A549 (cell line): ENCODE results near the gene CUX1.

Source experiments
- BHLHE40 ChIP-seq: IDR thresholded peaks from 2 replicates; pipeline ENCODE4 v1.6.1; 2012; ENCODE audit warnings: low read depth, low read length, inconsistent platforms
- CTCF ChIP-seq: fragments of >200 bp; sonication (Bioruptor Twin); formaldehyde crosslinking; IDR thresholded peaks from 3 replicates; pipeline ENCODE4 v1.5.1; 2016
- EP300 ChIP-seq, 2 experiments: fragments of >200 bp; sonication (Bioruptor Twin); formaldehyde crosslinking; IDR thresholded peaks; 2 replicates in 1 of 2; 3 replicates in 1 of 2; pipeline ENCODE4 v1.6.1; 2016 to 2017
- FOSL2 ChIP-seq, 2 experiments: fragments of 450-650 bp in 1 of 2; fragments of >200 bp in 1 of 2; sonication (Bioruptor Twin) in 1 of 2; formaldehyde crosslinking; IDR thresholded peaks; 2 replicates each; pipeline versions ENCODE4 v1.5.0 to v1.6.1; 2016 to 2020; ENCODE audit warnings: mild to moderate bottlenecking in 1 of 2, moderate library complexity in 1 of 2
- JUN ChIP-seq, 2 experiments: fragments of >200 bp; sonication (Bioruptor Twin); formaldehyde crosslinking; IDR thresholded peaks; 2 replicates in 1 of 2; 3 replicates in 1 of 2; pipeline ENCODE4 v1.6.1; 2016 to 2017
- PHF8 ChIP-seq: fragments of 200-600 bp; sonication (generic); IDR thresholded peaks from 2 replicates; pipeline ENCODE4 v1.6.1; 2016; ENCODE audit warnings: low read depth, mild to moderate bottlenecking, antibody characterized with exemption, moderate library complexity, borderline replicate concordance
- POLR2A ChIP-seq: IDR thresholded peaks from 2 replicates; pipeline ENCODE4 v1.6.1; 2012; ENCODE audit warnings: mild to moderate bottlenecking, low read length
- RAD21 ChIP-seq, 2 experiments: fragments of >200 bp in 1 of 2; sonication (Bioruptor Twin) in 1 of 2; formaldehyde crosslinking in 1 of 2; IDR thresholded peaks in 1 of 2; conservative IDR thresholded peaks in 1 of 2; 2 replicates in 1 of 2; 3 replicates in 1 of 2; pipeline ENCODE4 v1.6.1; 2012 to 2018; ENCODE audit warnings: inconsistent platforms in 1 of 2
- TP53 ChIP-seq: fragments of 250-450 bp; sonication (Bioruptor Pico); IDR thresholded peaks from 2 replicates; pipeline ENCODE4 v1.5.0; 2021; ENCODE audit warnings: mild to moderate bottlenecking, moderate library complexity

DNA sequence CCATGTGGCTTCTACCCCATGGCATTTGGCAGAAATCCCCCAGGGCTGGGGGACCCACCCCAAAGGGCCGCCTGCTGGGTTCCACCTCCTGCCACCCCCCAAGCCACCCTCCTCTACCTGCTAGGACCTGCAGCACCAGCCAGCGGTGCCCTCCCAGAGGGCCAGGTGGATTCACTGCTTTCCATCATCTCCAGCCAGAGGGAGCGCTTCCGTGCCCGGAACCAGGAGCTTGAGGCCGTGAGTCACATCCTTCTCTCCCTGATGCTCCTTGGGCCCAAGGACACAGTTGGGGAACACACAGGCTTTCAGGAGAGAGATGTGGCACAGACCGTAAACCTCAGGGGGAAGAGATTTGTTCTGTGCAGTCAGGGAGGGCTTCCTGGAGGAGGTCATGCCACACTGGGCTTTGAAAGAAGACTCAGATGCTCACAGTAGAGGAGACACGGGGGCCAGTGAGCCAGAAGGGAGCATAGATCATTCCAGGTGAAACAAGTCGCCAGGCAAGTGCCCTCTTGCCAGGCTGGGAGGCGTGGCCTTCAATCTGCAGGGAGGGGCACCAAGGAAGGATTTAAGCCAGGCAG lies 457.8 kb downstream of the CUX1 start:
- TF ChIP-seq CTCF = no peak
- TF ChIP-seq PHF8 = no peak
- no peak for TF ChIP-seq FOSL2 (IDR thresholded peaks at IDR 0.05)
- TF ChIP-seq FOSL2 (CRISPR knock-in tag; IDR thresholded peaks at IDR 0.05) = no peak
- no peak for TF ChIP-seq EP300 (IDR thresholded peaks at IDR 0.05)
- no peak for TF ChIP-seq TP53
- TF ChIP-seq RAD21 (conservative IDR thresholded peaks at IDR 0.05 in 1 of 2, IDR thresholded peaks at IDR 0.05 in 1 of 2) = no peak
- TF ChIP-seq JUN (IDR thresholded peaks at IDR 0.05) = no peak
- TF ChIP-seq POLR2A = no peak
- TF ChIP-seq BHLHE40 = no peak
